ENCODE data around the gene ITPR1.
A peak's percentile ranks its signal among the peaks of the same experiment; 100 is the strongest.

The ITPR1 gene

DNA sequence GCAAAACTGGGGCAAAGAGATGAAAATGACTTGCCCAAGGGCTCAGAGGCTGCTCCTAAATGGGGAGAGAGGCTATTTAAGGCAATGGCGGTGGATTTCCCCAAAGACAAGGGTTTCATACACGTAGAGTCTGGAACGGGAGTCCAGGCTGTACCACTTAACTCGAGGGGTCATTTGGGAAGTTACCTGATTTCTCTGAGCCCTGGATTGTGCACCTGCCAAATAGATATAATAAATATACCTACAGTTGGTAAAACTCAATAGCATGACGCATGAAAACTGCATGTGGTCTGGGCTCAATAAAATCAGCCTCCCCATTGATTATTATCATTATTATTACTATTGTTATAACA, 1.3 kb upstream of the ITPR1 start:
- no peak for DNase-seq

DNA sequence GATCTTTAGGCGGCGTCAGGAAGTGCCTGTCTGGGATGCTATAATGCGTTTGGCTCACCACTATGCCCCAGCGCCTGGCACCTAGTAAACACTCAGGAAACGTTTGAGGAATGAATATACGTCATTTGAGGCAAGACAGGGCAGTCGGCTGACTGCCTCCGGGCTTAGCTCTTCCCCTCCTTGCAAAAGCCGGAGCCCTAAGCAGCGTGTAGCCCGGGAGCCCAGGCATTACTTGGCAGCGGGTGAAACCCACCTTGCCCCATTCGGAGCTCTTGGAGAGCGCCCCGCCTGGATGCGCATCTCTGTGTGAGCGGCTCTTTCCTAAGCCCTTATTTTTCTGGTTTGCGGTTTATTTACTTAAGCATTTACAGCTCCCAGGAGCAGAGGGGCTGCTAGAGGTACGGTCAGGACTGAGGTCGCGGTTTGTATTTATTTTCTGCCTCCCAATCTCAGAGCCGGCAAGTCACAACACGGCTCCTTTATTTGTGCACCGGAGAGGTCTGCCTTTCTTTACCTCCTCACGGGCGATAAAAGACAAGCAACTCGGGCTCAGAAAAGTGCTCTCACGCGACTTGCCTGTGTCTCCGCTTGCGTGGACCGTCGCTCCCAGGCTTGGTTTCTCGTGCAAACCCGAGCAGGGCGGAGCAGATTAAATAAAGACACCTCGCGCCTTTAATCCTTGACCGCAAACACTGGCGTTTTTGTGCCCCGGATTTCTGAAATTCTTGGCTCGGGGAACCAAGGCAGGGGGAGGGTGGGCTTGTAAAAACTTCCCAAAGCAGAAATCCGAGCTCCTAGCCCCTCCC, 737 bp upstream of the ITPR1 start:
- DNase-seq: peak; percentile 63

DNA sequence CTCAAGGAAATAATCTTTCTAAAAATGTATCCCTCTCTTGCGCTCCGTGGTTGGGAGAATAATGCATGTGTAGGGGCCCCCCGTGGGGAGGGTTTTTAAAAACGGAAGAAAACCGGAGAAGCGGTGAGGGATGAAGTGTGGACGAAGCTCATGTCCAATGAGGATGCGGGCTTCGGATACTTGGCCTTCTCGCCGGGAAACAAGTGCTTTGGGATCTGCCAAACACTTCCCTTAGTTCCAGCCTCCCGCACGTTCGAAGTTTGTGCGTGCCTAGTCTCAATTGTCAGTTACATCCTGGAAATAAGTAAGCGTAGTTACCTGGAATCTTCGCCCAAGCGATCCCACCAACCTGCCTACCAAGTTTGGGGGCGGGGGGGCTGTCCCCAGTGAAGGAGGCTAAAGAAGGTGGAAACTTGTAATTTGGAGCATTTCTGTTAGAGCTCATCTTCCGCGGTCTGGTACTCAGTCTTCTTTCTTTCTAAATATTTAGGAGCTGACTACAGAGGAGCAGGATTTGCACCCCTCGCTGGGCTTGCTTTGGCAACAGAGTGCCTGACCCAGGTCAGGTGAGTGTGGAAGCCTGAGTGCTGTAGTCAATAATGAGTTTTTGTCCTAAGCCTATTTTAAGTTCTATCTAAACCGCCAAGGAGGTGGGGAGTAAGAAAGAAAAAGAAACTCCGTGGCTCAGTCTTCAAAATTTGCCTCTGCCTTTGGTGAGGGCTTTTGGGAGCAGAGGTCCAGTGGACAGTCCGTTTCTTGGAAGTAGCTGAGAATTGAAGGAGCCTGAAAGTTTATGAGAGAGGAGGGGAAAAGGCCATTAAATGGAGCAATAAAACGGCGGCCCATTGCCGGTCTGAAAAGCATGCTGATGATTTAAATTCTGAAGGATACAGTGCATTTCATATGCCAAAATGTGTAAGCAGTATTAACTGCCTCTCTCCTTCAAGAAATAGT, 1.1 kb downstream of the ITPR1 start:
- DNase-seq: peak; percentile 13

DNA sequence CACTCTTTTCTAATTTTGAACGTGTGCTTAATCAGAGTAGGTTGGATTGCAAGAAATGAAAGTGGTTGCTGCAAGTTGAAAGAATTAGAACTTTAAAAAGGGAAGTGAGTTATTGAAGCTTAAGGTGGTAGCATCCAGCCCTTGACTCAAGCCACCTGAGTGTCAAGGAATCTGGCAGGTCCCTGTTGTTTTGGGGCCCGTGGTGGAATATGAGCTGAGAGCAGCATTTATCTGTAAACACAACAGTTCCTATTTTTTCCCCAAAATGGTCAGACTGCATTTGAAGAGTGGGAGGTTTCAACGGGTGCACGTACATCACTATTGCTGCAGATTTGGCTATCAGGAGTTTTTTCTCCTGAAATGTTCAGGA, 1.7 kb downstream of the ITPR1 start:
- no peak for DNase-seq

DNA sequence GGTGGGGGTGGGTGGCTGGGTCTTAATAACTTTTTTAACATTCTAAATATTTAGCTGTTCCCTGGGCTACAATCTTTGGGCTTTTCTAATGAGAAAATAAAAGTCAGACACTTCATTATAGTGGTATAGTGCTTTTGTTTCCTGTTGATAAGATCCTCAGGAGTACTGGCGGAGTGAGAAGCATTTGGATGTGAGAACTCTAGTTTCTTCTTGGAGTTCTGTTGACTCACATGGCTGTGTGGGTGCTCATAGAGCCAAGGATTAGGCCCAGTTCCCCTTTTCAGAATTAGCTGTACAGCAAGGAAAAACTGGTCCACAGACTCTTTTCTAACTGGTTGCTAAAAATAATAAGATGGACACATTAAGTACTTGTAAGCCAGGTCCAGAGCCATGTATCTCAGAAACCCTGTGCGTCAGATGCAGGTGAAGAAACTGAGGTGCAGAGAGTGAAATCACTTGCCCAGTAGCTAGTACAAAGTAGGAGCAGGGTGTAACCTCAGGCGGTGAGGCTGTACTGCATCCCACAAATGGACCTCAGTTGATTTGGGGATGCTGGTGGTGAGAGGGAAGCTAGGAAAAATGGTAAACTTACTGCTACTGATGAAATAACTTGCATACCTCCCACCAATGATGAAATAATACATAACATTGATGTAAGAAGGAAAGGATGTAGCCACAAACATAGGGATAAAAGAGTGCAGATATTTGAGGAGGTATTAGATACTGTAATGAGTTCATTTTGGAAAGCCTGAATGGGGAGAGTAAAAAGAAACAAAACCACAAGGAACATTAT, 2.3 kb downstream of the ITPR1 start:
- DNase-seq: no peak

GRCh38 chr3:4496087-4496452, 2.9 kb downstream of the ITPR1 start:
- no peak for DNase-seq

DNA sequence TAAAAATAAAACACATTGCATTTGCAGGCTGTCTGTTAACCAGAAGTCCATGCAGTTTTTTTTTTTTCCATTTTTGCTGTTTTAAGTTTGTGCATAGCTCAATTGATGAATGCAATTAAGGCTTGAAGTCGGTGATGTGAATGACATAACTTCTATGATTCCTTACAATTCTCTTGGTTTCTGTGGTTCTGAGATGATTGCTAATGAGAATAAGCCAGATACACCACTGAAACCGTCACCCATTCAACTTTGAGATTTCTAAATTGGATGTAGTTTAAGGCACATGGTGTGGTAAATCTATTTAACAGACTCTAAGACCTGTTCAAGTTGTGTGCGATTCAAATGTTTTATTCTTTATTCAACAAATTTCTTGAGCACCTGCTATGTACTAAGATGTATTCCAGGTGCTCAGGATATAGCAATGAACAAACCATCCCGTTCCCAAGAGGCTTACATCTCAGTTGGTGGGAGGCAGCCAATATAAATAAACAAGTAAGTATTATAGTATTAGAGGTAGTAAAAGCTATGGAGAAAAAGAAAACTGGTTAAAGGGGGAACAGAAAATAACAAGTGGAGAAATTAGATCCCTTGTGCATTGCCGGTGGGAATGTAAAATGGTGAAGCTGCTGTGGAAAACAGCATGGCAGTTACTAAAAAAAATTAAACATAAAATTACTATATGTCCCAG, 4.0 kb downstream of the ITPR1 start:
- DNase-seq: no peak

DNA sequence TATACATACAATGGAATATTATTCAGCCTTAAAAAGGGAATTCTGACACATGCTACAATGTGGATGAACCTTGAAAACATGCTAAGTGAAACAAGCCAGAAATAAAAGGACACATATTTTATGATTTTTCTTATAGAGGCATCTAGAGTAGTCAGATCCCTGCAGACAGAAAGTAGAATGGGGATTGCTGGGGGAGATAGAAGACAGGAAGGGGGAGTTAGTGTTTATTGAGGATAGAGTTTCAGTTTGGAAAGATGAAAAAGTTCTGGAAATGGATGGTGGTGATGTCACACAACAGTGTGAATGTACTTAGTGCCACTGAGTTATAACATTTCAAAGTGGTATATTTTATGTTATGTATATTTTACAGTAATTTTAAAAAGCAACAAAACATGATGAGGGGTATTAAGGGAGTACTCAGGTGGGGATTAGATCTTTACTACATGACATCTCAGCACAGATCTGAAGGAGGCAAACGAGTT, 4.7 kb downstream of the ITPR1 start:
- no peak for DNase-seq

GRCh38 chr3:4498446-4498845, 5.3 kb downstream of the ITPR1 start:
- DNase-seq: no peak

DNA sequence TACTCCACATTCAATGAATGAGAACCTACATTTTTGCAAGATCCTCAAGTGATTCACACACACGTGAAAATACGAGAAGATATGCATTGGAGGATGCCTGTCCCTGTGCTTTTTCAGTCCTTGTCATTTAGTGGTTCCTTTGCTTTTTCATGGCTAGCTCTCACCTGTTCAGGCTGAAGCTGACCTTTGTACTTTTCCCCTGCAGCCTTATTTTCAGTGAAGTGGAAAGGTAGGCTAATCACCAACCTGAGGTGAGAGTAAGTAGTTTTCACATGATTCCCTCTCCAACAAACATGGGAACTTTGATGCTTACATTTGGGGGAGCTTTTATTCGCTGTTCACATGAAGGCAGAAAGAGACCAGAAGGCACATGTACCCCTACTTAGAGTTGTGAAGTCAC, 8.3 kb downstream of the ITPR1 start:
- no peak for DNase-seq

DNA sequence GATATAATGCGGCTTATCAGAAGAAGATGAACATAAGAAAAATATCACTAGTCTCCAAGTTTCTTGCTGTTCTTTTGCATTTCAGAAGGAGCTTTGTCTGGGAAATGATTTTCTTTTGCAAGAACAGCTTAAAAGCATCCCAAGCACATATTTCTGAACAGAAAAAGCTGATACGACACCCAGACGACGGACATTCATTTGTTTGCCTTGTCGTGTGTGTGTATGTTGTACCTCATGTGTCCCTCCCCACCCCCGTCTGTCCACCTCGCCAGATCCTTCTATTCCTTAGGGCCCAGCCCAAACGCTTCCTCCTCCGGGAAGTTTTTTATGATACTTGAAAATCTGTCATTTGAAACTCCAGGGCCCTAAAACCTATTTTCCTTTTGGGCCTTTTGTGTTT, 8.8 kb downstream of the ITPR1 start:
- no peak for DNase-seq

DNA sequence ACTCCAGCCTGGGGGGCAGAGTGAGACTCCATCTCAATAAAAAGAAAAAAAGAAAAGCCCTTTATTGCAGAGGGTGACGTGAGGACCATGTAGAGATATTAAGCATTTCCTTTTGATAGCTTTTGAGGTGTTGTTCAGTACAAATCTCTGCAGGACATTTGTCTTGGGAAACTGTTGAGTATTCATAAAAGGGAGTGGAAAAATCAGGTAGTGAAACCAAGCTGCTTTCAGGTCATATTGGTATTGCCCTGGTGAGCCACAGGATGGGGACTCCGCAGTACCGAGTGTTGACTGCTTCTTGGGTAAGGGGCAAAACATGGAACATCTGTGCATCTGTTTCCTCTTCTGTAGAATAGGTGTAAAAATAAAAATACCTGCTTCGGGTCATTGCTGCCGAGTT, 9.9 kb downstream of the ITPR1 start:
- DNase-seq: no peak

GRCh38 chr3:4504340-4505261, 11.5 kb downstream of the ITPR1 start:
- DNase-seq: no peak

GRCh38 chr3:4505688-4506558, 12.8 kb downstream of the ITPR1 start:
- DNase-seq: no peak

GRCh38 chr3:4506559-4507023, 13.4 kb downstream of the ITPR1 start:
- no peak for DNase-seq

GRCh38 chr3:4507024-4507596, 14.0 kb downstream of the ITPR1 start:
- peak; percentile 49 for DNase-seq

GRCh38 chr3:4508048-4508981, 15.2 kb downstream of the ITPR1 start:
- DNase-seq: no peak

GRCh38 chr3:4509043-4509442, 15.9 kb downstream of the ITPR1 start:
- DNase-seq: no peak

All from fibroblast of skin of abdomen (primary cell).